H1 (cell line): ENCODE measurements around the gene KIR3DL2. TPM values are rescaled to one million over a fixed set of nuclear protein-coding genes. Genes with fewer than 3 reads are reported as not detected.
A peak's percentile ranks its signal among the peaks of the same experiment; 100 is the strongest.

Source experiments
- ASH2L ChIP-seq: fragments of 200-600, 300-600 bp; sonication (generic); IDR thresholded peaks from one replicate; pipeline ENCODE4 v1.7.1; 2017; ENCODE audit warnings: low read length
- BACH1 ChIP-seq: IDR thresholded peaks from 2 replicates; pipeline ENCODE4 v1.6.1; 2012; ENCODE audit warnings: low read length, improper control_type of control experiment
- CEBPB ChIP-seq: IDR thresholded peaks from 2 replicates; pipeline ENCODE4 v1.6.1; 2012; ENCODE audit warnings: low read depth, low read length
- E2F6 ChIP-seq: IDR thresholded peaks from 2 replicates; pipeline ENCODE4 v1.6.1; 2012; ENCODE audit warnings: inconsistent platforms
- EP300 ChIP-seq, 2 experiments: IDR thresholded peaks; 1 replicate in 1 of 2; 2 replicates in 1 of 2; pipeline ENCODE4 v1.6.1; 2011 to 2012; ENCODE audit warnings: low read depth in 2 of 2, low read length in 2 of 2, mild to moderate bottlenecking in 2 of 2, borderline replicate concordance in 1 of 2, inconsistent platforms in 1 of 2, moderate library complexity in 1 of 2
- FOSL1 ChIP-seq: IDR thresholded peaks from 2 replicates; pipeline ENCODE4 v1.6.1; 2011; ENCODE audit warnings: mild to moderate bottlenecking, low read depth, low read length, moderate library complexity; ENCODE audit not compliant: insufficient read depth
- HDAC2 ChIP-seq, 2 experiments: fragments of 300-600 bp in 1 of 2; sonication (generic) in 1 of 2; IDR thresholded peaks; 2 replicates each; pipeline ENCODE4 v1.6.1; 2011 to 2012; ENCODE audit warnings: low read depth in 2 of 2, low read length in 2 of 2, mild to moderate bottlenecking in 2 of 2, moderate library complexity in 2 of 2, borderline replicate concordance in 1 of 2, inconsistent platforms in 1 of 2
- KDM1A ChIP-seq: fragments of 200-600, 300-600 bp; sonication (generic); IDR thresholded peaks from 2 replicates; pipeline ENCODE4 v1.7.1; 2016; ENCODE audit warnings: mild to moderate bottlenecking, low read length, borderline replicate concordance
- SAP30 ChIP-seq: fragments of 300-600 bp; sonication (generic); IDR thresholded peaks from 2 replicates; pipeline ENCODE4 v1.7.1; 2012; ENCODE audit warnings: low read length, moderate library complexity, mild to moderate bottlenecking, inconsistent platforms; ENCODE audit not compliant: insufficient read depth, insufficient replicate concordance
- SIRT6 ChIP-seq: IDR thresholded peaks from one replicate; pipeline ENCODE4 v1.7.1; 2012; ENCODE audit warnings: low read length, inconsistent platforms
- SIX5 ChIP-seq: IDR thresholded peaks from 2 replicates; pipeline ENCODE4 v1.6.1; 2011; ENCODE audit warnings: mild to moderate bottlenecking, low read depth, low read length
- USF2 ChIP-seq: IDR thresholded peaks from 2 replicates; pipeline ENCODE4 v1.6.1; 2011; ENCODE audit warnings: low read length, improper control_type of control experiment
- polyA plus RNA-seq, 7 experiments: library from polyadenylated mRNA; depleted of rRNA in 3 of 7; stranded (reverse) in 5 of 7; unstranded in 2 of 7; fragments of >200 nt in 5 of 7; fragments of 200-250 nt in 2 of 7; gene quantifications; 1 replicate in 5 of 7; 2 replicates in 1 of 7; 4 replicates in 1 of 7; pipeline versions ENCODE4 v1.2.1 to v1.2.3, GENCODE V29; 2011 to 2013; ENCODE audit warnings: missing spikeins in 2 of 7, mixed read lengths in 2 of 7
- total RNA-seq: library from RNA; stranded (reverse); fragmentation: NEBNext Ultra II Directional; extraction: Animal tissue kit (Norgen Biotek cat#: 25700); gene quantifications from 2 replicates; pipeline ENCODE4 v1.2.1, GENCODE V29; 2021

Gene KIR3DL2
- total and polyA plus RNA-seq, 2 of the 8 experiments (the other 6 are each of a cell fraction or from before 2014, with no cell fraction given), result not detected

GRCh38 chr19:54893406-54893805 lies 43.2 kb downstream of the KIR3DL2 start (continued):
- TF ChIP-seq USF2, result no peak
- TF ChIP-seq BACH1, result no peak
- no peak for TF ChIP-seq E2F6
- TF ChIP-seq SAP30, result no peak
- TF ChIP-seq FOSL1, result no peak
- TF ChIP-seq KDM1A, result no peak
- no peak for TF ChIP-seq ASH2L
- TF ChIP-seq HDAC2 (IDR thresholded peaks at IDR 0.05; ENCODE audit: borderline replicate concordance in 1 of 2, low read depth in 2 of 2, low read length in 2 of 2), result no peak
- TF ChIP-seq SIX5, result no peak
- TF ChIP-seq CEBPB, result no peak
- peak in 1 of 2 experiments; percentile 84; a peak in 1 of 3 replicates for TF ChIP-seq EP300 (IDR thresholded peaks at IDR 0.05; ENCODE audit: borderline replicate concordance in 1 of 2, low read depth in 2 of 2, low read length in 2 of 2)
- TF ChIP-seq SIRT6, result no peak
